Measurements from ENCODE around the gene ATE1. TPM values are rescaled to one million over a fixed set of nuclear protein-coding genes. Genes with fewer than 3 reads are reported as not detected.

Gene ATE1
- polyA plus RNA-seq, 2 of the 4 experiments (the other 2 are of a cell fraction), result 27.2 to 58.8 TPM

DNA sequence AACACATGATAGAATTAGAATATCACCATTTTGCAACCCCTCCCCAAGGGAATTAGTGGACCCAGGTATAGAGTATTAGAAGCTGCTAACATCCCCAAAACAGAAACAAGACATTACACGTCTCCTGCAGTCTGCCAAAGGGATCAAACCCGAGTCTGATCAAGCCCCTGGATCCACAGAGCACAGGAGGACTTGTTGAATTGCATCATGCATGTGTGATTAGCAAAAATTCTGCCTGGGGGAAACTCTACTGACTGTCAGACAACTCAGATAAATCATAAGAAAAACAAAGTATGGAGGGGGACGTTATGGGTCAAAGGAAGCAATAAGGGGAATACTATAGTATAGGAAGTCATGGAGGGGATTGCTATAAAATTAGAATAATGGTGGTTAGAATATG, 212.8 kb downstream of the ATE1 start:
- ATAC-seq (no peak), FAIRE-seq (no peak), DNase-seq (ENCODE audit: low read depth in 1 of 2, low spot score in 1 of 2) (no peak)
- TF ChIP-seq, protein P1, sequence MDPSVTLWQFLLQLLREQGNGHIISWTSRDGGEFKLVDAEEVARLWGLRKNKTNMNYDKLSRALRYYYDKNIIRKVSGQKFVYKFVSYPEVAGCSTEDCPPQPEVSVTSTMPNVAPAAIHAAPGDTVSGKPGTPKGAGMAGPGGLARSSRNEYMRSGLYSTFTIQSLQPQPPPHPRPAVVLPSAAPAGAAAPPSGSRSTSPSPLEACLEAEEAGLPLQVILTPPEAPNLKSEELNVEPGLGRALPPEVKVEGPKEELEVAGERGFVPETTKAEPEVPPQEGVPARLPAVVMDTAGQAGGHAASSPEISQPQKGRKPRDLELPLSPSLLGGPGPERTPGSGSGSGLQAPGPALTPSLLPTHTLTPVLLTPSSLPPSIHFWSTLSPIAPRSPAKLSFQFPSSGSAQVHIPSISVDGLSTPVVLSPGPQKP (IDR thresholded peaks at IDR 0.05; ENCODE audit: low read depth, low read length), result no peak
- TF ChIP-seq GATA3 (IDR thresholded peaks at IDR 0.05; ENCODE audit: borderline replicate concordance) (no peak), JUN (IDR thresholded peaks at IDR 0.05) (no peak), FOSB (CRISPR knock-in tag; IDR thresholded peaks at IDR 0.05) (no peak), ZC3H11A (IDR thresholded peaks at IDR 0.05) (no peak), CEBPB (IDR thresholded peaks at IDR 0.05) (no peak), POLR2A (IDR thresholded peaks at IDR 0.05; ENCODE audit: low read length) (no peak), ESRRA (IDR thresholded peaks at IDR 0.05; ENCODE audit: borderline replicate concordance, low read length) (no peak), FOXS1 (CRISPR knock-in tag; IDR thresholded peaks at IDR 0.05) (no peak), EHF (CRISPR knock-in tag; IDR thresholded peaks at IDR 0.05) (no peak), KDM5A (IDR thresholded peaks at IDR 0.05) (no peak), RAD21 (conservative IDR thresholded peaks at IDR 0.05 in 1 of 2, IDR thresholded peaks at IDR 0.05 in 1 of 2) (no peak), HOXB13 (CRISPR knock-in tag; IDR thresholded peaks at IDR 0.05; ENCODE audit: low read depth) (no peak)
- TF ChIP-seq, protein P2, sequence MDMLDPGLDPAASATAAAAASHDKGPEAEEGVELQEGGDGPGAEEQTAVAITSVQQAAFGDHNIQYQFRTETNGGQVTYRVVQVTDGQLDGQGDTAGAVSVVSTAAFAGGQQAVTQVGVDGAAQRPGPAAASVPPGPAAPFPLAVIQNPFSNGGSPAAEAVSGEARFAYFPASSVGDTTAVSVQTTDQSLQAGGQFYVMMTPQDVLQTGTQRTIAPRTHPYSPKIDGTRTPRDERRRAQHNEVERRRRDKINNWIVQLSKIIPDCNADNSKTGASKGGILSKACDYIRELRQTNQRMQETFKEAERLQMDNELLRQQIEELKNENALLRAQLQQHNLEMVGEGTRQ (IDR thresholded peaks at IDR 0.05), result no peak
- TF ChIP-seq, protein P3, sequence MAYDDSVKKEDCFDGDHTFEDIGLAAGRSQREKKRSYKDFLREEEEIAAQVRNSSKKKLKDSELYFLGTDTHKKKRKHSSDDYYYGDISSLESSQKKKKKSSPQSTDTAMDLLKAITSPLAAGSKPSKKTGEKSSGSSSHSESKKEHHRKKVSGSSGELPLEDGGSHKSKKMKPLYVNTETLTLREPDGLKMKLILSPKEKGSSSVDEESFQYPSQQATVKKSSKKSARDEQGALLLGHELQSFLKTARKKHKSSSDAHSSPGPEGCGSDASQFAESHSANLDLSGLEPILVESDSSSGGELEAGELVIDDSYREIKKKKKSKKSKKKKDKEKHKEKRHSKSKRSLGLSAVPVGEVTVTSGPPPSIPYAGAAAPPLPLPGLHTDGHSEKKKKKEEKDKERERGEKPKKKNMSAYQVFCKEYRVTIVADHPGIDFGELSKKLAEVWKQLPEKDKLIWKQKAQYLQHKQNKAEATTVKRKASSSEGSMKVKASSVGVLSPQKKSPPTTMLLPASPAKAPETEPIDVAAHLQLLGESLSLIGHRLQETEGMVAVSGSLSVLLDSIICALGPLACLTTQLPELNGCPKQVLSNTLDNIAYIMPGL (CRISPR knock-in tag; IDR thresholded peaks at IDR 0.05; ENCODE audit: borderline replicate concordance), result no peak
- TF ChIP-seq, protein P4, sequence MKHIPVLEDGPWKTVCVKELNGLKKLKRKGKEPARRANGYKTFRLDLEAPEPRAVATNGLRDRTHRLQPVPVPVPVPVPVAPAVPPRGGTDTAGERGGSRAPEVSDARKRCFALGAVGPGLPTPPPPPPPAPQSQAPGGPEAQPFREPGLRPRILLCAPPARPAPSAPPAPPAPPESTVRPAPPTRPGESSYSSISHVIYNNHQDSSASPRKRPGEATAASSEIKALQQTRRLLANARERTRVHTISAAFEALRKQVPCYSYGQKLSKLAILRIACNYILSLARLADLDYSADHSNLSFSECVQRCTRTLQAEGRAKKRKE (CRISPR knock-in tag; IDR thresholded peaks at IDR 0.05; ENCODE audit: low read depth), result no peak
- TF ChIP-seq, protein P5, sequence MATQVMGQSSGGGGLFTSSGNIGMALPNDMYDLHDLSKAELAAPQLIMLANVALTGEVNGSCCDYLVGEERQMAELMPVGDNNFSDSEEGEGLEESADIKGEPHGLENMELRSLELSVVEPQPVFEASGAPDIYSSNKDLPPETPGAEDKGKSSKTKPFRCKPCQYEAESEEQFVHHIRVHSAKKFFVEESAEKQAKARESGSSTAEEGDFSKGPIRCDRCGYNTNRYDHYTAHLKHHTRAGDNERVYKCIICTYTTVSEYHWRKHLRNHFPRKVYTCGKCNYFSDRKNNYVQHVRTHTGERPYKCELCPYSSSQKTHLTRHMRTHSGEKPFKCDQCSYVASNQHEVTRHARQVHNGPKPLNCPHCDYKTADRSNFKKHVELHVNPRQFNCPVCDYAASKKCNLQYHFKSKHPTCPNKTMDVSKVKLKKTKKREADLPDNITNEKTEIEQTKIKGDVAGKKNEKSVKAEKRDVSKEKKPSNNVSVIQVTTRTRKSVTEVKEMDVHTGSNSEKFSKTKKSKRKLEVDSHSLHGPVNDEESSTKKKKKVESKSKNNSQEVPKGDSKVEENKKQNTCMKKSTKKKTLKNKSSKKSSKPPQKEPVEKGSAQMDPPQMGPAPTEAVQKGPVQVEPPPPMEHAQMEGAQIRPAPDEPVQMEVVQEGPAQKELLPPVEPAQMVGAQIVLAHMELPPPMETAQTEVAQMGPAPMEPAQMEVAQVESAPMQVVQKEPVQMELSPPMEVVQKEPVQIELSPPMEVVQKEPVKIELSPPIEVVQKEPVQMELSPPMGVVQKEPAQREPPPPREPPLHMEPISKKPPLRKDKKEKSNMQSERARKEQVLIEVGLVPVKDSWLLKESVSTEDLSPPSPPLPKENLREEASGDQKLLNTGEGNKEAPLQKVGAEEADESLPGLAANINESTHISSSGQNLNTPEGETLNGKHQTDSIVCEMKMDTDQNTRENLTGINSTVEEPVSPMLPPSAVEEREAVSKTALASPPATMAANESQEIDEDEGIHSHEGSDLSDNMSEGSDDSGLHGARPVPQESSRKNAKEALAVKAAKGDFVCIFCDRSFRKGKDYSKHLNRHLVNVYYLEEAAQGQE (IDR thresholded peaks at IDR 0.05), result no peak
- Histone ChIP-seq H3K4me1 (no peaks in the 10 kb centered on the region), H3K4me3 (no peak overlapping the region), H3K9me3 (peaks cover 14% of the 10 kb centered on the region; the same call in 1 of the 3 replicates), H3K4me2 (no peak overlapping the region), H3K27ac (no peak overlapping the region)
- CTCF ChIA-PET, result interaction anchor here (1.2 kb wide), 1 partner anchor 10 kb away, joined by 3 read pairs; no protein-coding TSS in a partner anchor
- 11% methylated on average over 3 of the region's 3 CpGs for WGBS (ENCODE audit: missing lambda C conversion rate)
- POLR2A ChIA-PET, result no interaction called here

DNA sequence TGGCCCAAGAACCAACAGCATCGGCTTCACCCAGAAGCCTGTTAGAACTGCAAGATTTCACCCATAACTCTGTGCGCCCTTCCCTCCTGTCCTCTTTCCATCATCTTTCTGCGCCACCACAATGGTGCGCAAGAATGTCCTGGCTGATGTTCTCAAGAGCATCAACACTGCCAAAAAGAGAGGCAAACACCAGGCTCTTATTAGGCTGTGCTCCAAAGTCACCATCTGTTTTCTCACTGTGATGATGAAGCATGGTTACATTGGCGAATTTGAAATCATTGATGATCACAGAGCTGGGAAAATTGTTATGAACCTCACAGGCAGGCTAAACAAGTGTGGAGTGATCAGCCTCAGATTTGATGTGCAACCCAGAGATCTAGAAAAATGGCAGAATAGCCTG, 214.3 kb downstream of the ATE1 start:
- Histone ChIP-seq H3K4me3 (no peak overlapping the region), H3K9me3 (peaks cover 14% of the 10 kb centered on the region; the same call in 1 of the 3 replicates), H3K27ac (no peak overlapping the region), H3K4me1 (no peaks in the 10 kb centered on the region), H3K4me2 (no peak overlapping the region)
- FAIRE-seq, result no peak
- 76% methylated on average over 5 of the region's 5 CpGs for WGBS (ENCODE audit: missing lambda C conversion rate)
- POLR2A ChIA-PET, result no interaction called here
- CTCF ChIA-PET, result no interaction called here
- no peak for ATAC-seq
- no peak for DNase-seq (ENCODE audit: low read depth in 1 of 2, low spot score in 1 of 2)
- TF ChIP-seq, protein P6, sequence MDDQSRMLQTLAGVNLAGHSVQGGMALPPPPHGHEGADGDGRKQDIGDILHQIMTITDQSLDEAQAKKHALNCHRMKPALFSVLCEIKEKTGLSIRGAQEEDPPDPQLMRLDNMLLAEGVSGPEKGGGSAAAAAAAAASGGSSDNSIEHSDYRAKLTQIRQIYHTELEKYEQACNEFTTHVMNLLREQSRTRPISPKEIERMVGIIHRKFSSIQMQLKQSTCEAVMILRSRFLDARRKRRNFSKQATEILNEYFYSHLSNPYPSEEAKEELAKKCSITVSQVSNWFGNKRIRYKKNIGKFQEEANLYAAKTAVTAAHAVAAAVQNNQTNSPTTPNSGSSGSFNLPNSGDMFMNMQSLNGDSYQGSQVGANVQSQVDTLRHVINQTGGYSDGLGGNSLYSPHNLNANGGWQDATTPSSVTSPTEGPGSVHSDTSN (IDR thresholded peaks at IDR 0.05), result no peak
- TF ChIP-seq GATA3 (IDR thresholded peaks at IDR 0.05; ENCODE audit: borderline replicate concordance) (no peak), FOSL2 (IDR thresholded peaks at IDR 0.05) (no peak), FOSL2 (CRISPR knock-in tag; IDR thresholded peaks at IDR 0.05) (no peak), RFX5 (IDR thresholded peaks at IDR 0.05) (no peak), EP300 (IDR thresholded peaks at IDR 0.05) (no peak), PHF8 (IDR thresholded peaks at IDR 0.05; ENCODE audit: borderline replicate concordance, low read depth) (no peak), POLR2AphosphoS2 (conservative IDR thresholded peaks at IDR 0.05; ENCODE audit: low read length) (no peak), HDAC2 (IDR thresholded peaks at IDR 0.05) (no peak)
- TF ChIP-seq, protein P5 (IDR thresholded peaks at IDR 0.05), result no peak

All from A549 (cell line).